ENCODE measurements around the gene IKZF3. TPM values are rescaled to one million over a fixed set of nuclear protein-coding genes. Genes with fewer than 3 reads are reported as not detected.

The IKZF3 gene
- total RNA-seq, 1 donor from 2014 or later: 8.2 TPM

- H3K27ac ChIP-seq: peak overlapping the region; percentile 47
- peak overlapping the region; percentile 53 for H3K4me3 ChIP-seq
- no peaks in the 10 kb centered on the region for H3K9me3 ChIP-seq
- H3K27me3 ChIP-seq: peaks cover 32% of the 10 kb centered on the region
- no peak for DNase-seq
- peaks cover 11% of the 10 kb centered on the region for H3K36me3 ChIP-seq
- ATAC-seq: no peak
- TF ChIP-seq, protein P1, sequence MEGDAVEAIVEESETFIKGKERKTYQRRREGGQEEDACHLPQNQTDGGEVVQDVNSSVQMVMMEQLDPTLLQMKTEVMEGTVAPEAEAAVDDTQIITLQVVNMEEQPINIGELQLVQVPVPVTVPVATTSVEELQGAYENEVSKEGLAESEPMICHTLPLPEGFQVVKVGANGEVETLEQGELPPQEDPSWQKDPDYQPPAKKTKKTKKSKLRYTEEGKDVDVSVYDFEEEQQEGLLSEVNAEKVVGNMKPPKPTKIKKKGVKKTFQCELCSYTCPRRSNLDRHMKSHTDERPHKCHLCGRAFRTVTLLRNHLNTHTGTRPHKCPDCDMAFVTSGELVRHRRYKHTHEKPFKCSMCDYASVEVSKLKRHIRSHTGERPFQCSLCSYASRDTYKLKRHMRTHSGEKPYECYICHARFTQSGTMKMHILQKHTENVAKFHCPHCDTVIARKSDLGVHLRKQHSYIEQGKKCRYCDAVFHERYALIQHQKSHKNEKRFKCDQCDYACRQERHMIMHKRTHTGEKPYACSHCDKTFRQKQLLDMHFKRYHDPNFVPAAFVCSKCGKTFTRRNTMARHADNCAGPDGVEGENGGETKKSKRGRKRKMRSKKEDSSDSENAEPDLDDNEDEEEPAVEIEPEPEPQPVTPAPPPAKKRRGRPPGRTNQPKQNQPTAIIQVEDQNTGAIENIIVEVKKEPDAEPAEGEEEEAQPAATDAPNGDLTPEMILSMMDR (IDR thresholded peaks at IDR 0.05): no peak
- H3K4me1 ChIP-seq: peaks cover 14% of the 10 kb centered on the region
- intact Hi-C loops (cut with DNase I): no loop called here
Observed at GRCh38 chr17:39740357-39741111, 123.6 kb downstream of the IKZF3 start.

DNA sequence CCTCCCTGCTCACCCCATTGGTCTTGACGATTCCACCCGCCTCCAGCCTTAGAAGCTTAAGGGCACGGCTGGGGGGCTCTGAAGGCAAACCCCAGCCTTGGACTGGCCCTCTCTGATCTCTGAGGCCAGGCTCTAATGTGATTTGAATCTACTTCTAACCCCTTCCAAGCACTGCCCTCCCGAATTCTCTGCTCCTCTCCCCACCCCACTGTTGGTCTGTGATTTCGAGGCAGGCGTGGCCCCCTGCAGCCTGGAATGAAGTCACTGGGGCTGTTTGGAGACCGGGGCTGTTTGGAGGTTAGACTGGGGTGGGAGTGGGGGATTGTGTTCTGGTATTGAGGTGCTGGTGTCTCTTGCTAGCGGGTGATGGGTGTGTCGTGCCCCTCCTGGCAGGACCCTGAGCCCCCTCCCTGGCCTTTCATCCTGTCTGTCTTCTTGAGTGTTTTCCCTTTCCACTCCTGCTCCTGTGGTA lies 124.2 kb downstream of the IKZF3 start:
- peak overlapping the region; percentile 53 for H3K4me3 ChIP-seq
- peaks cover 32% of the 10 kb centered on the region for H3K27me3 ChIP-seq
- peaks cover 11% of the 10 kb centered on the region for H3K36me3 ChIP-seq
- no peak for DNase-seq
- H3K9me3 ChIP-seq: no peaks in the 10 kb centered on the region
- no peak for ATAC-seq
- peak overlapping the region; percentile 47 for H3K27ac ChIP-seq
- intact Hi-C loops (cut with DNase I): no loop called here
- TF ChIP-seq, protein P1 (IDR thresholded peaks at IDR 0.05): no peak
- peaks cover 14% of the 10 kb centered on the region for H3K4me1 ChIP-seq

GRCh38 chr17:39738983-39739884 lies 124.9 kb downstream of the IKZF3 start:
- ATAC-seq (peak; percentile 69), DNase-seq (peak; percentile 86)
- TF ChIP-seq, protein P1 (IDR thresholded peaks at IDR 0.05): no peak
- H3K9me3 ChIP-seq: no peaks in the 10 kb centered on the region
- H3K36me3 ChIP-seq: peaks cover 8% of the 10 kb centered on the region
- H3K27ac ChIP-seq: peak overlapping the region; percentile 74
- intact Hi-C loops (cut with DNase I): no loop called here
- H3K4me1 ChIP-seq: peaks cover 14% of the 10 kb centered on the region
- peaks cover 32% of the 10 kb centered on the region for H3K27me3 ChIP-seq
- peak overlapping the region; percentile 53 for H3K4me3 ChIP-seq

GRCh38 chr17:39738568-39738901 lies 125.6 kb downstream of the IKZF3 start:
- TF ChIP-seq, protein P1 (IDR thresholded peaks at IDR 0.05): no peak
- Histone ChIP-seq H3K27me3 (peaks cover 32% of the 10 kb centered on the region), H3K4me1 (peaks cover 14% of the 10 kb centered on the region), H3K27ac (peak overlapping the region; percentile 74), H3K4me3 (peak overlapping the region; percentile 53), H3K36me3 (peaks cover 4% of the 10 kb centered on the region), H3K9me3 (no peaks in the 10 kb centered on the region)
- DNase-seq: no peak
- peak; percentile 32 for ATAC-seq
- intact Hi-C loops (cut with DNase I): no loop called here

DNA sequence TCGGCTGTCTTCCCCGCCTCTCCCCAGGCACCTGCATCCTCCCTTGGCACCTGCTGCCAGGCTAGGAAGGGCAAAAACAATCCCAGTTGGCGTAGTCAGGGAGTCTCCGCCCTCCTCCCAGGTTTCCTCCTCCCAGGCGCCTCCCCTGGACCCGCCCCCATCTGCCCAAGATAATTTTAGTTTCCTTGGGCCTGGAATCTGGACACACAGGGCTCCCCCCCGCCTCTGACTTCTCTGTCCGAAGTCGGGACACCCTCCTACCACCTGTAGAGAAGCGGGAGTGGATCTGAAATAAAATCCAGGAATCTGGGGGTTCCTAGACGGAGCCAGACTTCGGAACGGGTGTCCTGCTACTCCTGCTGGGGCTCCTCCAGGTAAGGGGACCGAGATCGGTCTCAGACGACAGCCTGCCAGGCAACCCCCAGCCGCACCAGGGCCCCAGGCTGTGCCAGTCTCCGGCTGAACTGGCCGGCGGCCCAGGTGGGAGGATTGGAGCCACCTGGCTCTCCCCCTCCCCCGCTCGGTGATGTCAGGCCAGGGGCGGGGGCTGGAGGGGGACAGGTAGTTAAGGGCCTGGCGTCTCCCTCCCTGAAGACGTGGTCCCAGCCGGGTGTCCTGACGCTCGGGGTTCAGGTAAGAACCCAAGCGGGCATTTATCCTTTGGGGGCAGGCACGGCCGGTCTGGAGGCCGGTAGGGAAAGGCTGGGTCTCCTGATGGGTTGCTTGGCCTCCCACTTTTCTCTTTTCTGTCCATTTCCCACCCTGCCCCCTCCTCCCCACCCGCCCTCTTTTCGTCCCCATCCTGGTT lies 126.1 kb downstream of the IKZF3 start, which contains the start of gene GRB7:
GRB7 (plus strand) TSS at position 179 of the 808 bp plus-strand sequence. CDS start 4,364 bp downstream, outside the sequence.
- H3K27ac ChIP-seq: peak within 1 kb of the TSS; percentile 74
- H3K36me3 ChIP-seq: peaks cover 4% of the 10 kb centered on the region
- H3K9me3 ChIP-seq: no peaks in the 10 kb centered on the region
- DNase-seq (peak; percentile 91), ATAC-seq (peak; percentile 75)
- H3K27me3 ChIP-seq: peaks cover 32% of the 10 kb centered on the region
- intact Hi-C loops (cut with DNase I): no loop called here
- TF ChIP-seq, protein P1 (IDR thresholded peaks at IDR 0.05): no peak
- peaks cover 14% of the 10 kb centered on the region for H3K4me1 ChIP-seq
- H3K4me3 ChIP-seq: peak within 1 kb of the TSS; percentile 53

All from upper lobe of right lung (tissue), 1 donor.